Suprapubic skin (tissue), 3 donors: ENCODE results near the gene CHN2.

Source experiments
- POLR2A ChIP-seq, 2 donors: fragments of 450-650 bp; IDR thresholded peaks; one replicate each; pipeline ENCODE4 v1.6.1; 2017; ENCODE audit warnings: antibody characterized with exemption in 2 of 2, mild to moderate bottlenecking in 2 of 2, moderate library complexity in 2 of 2
- TF ChIP-seq, protein P1 (sequence below), 2 donors: fragments of 200-600 bp in 1 of 2; fragments of 450-650 bp in 1 of 2; sonication (generic) in 1 of 2; IDR thresholded peaks; one replicate each; pipeline ENCODE4 v1.5.1; 2016 to 2019; ENCODE audit warnings: antibody characterized with exemption in 2 of 2, mild to moderate bottlenecking in 1 of 2, moderate library complexity in 1 of 2

DNA sequence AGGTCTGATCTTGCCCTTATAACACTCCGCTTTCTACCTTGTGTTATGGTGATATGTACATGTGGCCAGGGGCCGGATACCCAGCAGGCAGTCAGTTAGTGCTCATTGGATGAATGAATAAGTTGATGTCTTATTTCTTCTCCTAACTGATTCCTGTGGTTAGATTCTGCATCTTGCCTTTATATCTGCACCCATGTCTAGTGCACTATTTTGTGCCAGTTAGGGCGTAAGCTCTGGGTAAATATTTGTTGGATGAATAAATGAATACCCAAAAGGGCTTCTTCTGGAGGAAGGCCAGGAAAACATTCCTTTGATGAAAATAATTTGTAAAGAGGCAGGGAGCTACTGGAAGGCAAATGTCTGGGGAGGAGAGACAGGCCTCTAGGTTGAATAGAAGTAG is 148.2 kb downstream of the CHN2 start:
- no peak for TF ChIP-seq POLR2A (IDR thresholded peaks at IDR 0.05)
- TF ChIP-seq, protein P1, sequence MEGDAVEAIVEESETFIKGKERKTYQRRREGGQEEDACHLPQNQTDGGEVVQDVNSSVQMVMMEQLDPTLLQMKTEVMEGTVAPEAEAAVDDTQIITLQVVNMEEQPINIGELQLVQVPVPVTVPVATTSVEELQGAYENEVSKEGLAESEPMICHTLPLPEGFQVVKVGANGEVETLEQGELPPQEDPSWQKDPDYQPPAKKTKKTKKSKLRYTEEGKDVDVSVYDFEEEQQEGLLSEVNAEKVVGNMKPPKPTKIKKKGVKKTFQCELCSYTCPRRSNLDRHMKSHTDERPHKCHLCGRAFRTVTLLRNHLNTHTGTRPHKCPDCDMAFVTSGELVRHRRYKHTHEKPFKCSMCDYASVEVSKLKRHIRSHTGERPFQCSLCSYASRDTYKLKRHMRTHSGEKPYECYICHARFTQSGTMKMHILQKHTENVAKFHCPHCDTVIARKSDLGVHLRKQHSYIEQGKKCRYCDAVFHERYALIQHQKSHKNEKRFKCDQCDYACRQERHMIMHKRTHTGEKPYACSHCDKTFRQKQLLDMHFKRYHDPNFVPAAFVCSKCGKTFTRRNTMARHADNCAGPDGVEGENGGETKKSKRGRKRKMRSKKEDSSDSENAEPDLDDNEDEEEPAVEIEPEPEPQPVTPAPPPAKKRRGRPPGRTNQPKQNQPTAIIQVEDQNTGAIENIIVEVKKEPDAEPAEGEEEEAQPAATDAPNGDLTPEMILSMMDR (IDR thresholded peaks at IDR 0.05): no peak
